HG03280 (cell line): ENCODE data around the gene SNRNP200.

Experiments used
- ATAC-seq: cut with Tn5 transposase; IDR thresholded peaks from one replicate; pipeline ENCODE4 v1.9.1; 2021; ENCODE audit warnings: mild to moderate bottlenecking, moderate library complexity; ENCODE audit not compliant: unreplicated experiment

Gene SNRNP200

DNA sequence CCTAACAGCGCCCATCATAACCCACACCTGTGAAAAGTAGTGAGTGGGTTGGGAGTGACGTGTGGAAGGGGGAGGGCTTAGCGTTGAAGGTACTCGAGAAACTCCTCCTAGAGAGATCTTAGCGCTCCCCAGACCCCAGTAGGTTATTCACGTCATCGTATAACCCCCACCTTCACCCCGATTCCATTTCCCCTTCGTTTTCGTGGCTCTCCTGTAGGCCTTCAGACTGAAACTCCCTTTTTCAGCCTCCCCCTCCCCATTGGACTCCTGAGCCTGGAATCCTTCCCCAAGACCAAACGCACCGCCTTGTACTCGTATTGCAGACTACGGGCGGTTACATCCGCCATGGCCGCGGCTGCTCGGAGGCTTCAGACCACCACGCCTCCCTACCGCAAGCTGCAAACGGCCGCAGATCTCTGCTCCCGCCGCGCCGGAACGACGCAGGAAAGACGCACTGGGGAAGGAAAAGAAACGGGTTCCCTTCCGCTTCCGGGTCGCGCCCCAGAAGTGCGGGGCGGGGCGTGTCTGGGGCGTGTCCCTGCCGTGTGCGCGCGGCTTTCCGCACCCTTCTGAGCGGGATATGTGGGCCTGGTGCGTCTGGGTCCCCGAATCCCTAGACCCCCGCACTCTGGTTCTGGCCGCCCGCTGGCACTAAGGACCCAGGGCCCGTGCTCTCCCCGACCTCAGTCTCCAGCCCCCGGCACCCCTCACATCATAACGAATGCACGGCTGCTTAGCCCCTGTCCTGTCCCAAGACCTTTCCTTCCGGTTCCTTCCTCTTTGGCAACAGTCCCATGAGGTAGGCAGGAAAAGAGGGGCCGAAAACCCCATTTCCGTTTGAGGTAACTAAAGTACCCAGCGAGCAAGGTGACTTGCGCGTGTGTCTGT lies at the start of gene SNRNP200:
SNRNP200 (minus strand) TSS at position 456 of the 888 bp plus-strand sequence; CDS start at position 347, 109 bp downstream.
- ATAC-seq = peak; percentile 93

DNA sequence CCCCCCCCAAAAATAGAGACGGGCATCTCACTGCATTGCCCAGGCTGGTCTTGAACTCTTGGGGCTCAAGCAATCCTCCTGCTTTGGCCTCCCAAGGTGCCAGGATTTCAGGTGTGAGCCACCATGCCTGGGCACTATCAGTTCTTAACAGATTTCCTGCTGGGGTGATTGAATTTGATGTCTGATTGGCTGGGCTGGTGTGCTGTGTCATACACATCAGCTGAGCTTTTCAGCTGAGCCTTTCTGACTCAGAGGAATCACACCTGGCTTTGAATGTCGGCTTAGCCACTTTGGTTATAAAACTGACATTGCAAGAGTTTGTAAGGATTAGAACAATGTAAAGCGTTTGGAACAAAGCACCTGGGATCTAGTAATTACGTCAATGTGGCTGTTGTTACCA lies 49.1 kb upstream of the SNRNP200 start:
- ATAC-seq = no peak

DNA sequence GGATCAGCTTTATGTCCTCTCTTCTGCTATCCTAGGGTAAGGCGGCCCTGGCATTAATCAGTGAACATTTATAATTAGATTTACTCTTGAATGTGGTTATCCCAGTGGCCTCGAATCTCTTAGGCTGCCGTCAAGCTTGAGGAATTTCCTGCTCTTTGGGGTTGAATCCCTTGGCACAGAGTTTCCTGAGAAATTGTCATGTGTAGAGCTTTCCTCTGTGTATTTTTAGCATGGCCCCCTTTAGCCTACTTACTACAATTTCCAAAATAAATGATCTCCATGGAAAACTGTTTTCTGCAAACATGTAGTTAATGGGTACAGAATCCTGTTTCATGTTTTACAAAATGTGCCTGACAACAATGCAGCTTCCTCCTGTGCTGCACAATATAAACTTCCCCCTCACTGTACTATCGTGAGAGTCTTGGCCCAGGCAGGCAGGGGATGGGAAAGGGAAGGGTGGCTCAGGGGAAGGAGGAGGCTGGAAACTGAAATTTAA lies 48.3 kb upstream of the SNRNP200 start:
- ATAC-seq = no peak

DNA sequence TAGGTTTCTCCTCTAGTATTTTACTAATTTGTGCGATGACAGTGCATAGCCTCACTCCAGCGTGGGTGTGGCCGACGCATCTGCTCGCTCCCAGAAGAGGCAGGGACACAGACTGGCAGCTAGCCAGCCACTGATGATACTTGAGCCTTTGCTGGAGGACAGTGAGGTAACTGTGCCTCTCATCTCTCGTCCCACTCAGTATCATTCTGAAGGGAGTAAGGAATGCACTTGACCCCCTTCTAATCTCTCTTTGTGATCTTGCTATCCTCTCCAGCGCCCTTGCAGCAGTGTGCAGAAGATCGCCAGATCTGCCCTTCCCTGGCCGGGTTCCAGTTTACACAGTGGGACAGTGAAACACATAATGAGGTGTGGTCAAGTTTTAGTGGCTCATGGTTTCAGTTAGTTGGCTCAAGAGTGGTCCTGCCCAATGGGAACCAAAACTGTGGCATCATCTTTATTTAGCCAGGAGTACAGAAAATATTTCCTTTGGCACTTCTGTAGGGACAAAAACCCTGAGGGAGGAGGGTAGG lies 47.8 kb upstream of the SNRNP200 start:
- no peak for ATAC-seq

DNA sequence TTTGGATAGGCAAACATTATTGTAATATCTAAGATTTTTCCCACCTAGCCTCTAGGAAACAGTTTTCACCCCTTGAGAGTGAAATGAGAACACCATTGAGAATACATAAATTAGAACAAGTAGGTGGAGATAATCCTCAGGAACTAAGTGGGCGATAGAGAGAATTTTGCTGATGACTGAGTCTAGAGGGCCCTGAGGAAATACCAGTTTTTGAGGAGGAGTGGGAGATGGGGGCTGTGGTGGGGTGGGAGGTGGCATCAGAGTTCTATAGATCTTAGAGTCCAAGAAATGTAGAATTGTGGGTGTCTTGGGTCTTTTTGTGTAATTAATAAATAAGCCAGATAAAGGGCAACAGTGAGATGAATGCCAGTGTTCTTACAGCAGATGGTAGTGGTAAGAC lies 42.0 kb upstream of the SNRNP200 start:
- ATAC-seq = no peak

DNA sequence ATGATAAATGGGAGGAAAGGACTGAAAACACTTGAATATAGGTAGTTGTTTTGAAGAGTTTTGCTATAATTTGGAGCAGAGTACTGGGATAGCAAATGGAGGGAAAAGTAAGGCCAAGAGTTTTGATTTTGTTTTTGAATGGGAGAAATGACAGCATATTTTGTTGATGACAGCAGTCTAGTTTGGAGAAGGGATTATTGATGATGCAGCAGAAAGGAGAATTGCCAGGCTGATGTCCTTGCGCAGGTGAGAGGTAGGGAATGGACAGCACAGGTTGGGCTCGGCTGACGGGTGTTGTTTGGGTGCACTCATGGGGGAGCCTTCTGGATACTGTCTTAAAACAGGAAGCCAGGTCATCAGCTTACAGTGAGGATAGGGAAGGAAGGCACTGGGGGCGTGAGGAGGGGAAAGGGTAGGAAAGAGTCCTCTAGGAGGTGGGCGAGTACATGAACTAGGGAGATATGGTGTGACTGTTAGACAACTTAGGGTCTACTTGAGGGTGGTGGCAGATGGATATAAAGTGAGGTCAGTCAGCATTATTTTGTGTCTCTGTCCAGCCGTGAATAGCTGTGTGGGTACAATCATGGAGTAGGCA lies 40.6 kb upstream of the SNRNP200 start:
- no peak for ATAC-seq

DNA sequence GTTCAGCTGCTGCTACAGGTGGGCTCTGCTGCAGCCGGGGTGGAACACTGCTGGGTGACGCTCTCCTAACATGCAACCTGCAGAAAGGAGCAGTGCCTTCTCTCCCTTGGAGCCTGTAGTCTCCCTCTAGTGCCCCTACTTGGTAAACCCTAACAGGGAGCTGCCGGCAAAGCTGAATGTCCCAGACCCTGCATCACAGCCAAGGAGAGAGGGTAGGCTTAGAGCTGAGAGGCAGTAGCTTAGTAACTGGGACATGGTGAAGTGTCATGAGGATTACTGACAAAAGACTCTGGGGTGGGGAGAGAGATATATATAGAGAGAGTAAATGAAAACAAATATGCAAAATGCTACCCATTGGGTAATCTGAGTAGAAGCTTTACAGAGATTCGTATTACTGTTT lies 40.1 kb upstream of the SNRNP200 start:
- ATAC-seq = no peak

DNA sequence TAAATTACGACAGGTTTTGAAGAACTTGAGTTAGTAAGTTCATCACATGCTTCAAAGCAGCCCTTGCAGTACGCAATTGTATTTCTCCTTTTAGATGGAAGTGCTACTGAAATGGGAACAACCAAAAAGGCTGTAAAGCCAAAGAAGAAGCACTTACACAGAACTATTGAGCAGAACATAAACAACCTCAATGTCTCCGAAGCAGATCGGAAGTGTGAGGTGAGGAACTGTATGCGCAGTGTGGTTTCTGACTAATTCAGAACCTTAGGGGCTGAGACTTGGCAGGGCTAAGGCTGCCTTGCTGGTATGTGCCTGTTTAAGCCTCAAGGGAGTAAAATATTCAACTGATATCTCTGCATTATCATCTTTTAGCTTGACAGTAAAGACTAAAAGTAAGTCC lies 38.7 kb upstream of the SNRNP200 start:
- ATAC-seq = peak; percentile 76

DNA sequence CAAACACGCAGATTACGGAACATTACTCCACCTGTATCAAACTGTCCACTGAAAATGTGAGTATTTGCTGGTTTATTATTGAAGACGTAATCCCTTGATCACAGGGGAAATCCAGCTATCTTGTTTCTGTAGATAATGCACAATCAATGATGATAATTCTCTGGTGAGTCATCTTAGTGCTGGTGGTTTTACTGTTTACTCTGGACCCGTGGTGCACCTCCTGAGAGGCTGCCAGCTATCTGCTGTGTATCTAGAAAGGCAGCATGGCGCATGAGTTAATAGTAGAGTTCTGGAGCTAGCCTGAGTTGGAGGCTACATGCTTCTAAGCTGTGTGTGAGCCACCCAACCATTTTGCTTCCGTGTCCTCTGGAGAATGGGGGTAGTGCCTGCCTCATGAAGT lies 36.7 kb upstream of the SNRNP200 start:
- ATAC-seq = no peak

DNA sequence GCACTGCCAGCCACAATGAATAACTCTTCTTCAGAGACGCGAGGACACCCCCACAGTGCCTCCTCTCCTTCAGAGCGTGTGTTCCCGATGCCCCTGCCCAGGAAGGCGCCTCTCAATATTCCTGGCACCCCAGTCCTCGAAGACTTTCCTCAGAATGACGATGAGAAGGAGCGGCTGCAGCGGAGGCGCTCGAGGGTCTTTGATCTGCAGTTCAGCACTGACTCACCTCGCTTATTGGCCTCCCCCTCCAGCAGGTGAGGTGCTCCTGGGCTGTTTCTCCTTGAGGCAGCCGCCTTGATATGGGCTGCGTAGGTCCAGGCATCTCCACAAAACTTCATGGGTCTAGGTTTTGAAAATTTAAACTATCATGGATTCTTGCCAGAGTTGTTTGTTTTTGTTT lies 36.3 kb upstream of the SNRNP200 start:
- ATAC-seq = no peak

DNA sequence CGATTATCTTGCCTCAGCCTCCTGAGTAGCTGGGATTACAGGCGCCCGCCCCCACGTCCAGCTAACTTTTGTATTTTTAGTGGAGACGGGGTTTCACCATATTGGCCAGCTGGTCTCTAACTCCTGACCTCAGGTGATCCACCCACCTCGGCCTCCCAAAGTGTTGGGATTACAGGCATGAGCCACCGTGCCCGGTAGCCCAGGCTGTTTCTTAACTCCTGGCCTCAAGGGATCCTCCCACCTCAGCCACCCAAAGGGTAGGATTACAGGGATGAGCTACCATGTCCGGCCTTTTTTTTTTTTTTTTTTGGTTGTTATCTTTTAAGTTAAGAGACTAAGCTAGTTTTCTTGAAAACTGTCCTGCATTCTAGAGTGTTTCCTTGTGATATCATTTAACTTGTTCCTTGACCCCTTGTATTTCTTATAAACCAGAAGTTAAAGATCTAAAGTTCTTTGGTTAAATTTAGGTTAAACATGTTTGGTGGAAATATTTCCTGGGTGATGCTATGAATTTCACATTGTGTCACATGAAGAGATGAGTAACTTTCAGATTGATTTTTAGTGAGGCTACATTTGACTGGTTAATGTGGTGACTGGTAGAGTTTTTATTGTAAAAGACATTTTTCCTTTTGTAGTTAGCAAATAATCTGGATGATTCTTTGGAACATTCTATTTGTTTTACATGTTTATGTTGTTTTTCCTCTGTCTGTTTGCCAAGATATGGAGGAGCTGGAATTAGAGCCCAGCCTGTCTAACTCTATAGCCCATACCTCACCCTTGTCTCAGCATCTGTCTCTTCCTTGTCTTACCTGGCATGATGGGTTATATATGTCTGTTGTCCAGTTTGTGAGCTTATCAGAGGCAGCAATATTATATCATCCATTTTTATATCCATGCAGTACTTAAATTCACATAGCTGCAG lies 35.4 kb upstream of the SNRNP200 start:
- ATAC-seq = no peak

DNA sequence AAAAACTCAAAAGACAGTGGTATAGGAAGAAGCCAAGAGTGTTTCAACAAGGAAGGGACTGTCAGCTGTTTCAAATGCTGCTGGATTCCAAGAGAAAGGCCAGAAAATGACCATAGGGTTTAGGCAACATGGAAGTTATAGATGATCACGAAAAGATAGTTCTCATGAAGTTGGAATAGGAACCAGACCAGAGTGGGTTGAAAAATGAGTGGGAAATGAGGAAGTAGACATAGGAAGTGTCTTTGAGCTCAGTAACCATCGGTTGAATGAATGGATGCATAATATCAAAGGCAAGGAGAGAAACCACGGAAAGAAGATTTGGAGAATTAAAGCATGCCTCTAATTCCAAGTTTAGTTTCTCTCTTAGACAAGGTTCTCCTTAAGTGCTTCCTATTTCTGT lies 31.5 kb upstream of the SNRNP200 start:
- ATAC-seq = no peak

DNA sequence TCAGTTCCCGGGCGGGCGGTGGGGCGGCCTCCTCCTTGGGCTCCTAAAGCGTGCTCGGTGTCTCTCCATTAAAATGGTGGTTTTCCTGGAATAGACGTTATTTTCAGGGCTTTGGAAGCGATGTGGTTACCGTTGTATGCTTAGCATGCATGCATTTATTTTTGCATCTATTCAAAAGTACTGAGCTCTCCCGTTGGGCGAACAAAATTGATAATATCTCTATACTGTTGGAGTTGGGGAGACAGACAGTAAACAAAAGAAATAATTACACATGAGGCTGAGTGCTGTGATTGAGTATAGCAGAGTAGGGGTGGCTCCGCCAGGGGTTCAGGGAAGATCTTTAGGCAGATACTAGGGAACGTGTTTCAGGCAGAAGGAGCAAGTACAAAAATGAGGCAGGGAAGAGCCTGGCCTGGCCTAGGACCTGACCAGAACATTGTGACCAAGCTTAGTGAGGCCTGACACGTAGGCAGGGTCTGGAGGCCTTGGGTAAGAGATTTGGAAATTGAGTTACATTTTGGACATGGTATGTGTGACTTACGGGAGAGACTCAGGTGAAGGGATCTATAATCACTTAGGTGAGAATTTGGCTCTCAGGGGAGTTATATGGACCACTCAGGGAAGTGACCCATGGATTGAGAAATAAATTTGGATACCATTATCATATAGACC lies 30.9 kb upstream of the SNRNP200 start:
- ATAC-seq = no peak

DNA sequence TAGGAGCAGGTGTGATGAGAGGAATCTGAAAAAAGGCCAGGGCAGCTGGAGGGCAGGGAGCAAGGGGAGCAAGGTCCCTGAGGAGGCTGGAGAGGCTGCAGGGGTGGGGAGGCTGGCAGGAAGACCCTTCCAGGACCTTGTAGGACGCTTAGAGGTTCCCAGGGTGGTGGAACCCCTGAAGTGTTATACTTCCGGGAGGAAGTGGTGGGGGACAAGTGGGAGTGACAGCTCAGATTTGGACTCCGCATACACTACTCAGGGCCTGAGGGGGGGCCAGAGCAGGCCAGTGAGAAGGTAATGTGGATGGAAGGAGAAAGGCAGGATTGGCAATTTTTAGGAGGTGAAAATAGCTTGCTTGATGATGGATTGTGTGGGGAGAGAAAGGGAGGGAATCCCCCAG lies 28.4 kb upstream of the SNRNP200 start:
- ATAC-seq = no peak

DNA sequence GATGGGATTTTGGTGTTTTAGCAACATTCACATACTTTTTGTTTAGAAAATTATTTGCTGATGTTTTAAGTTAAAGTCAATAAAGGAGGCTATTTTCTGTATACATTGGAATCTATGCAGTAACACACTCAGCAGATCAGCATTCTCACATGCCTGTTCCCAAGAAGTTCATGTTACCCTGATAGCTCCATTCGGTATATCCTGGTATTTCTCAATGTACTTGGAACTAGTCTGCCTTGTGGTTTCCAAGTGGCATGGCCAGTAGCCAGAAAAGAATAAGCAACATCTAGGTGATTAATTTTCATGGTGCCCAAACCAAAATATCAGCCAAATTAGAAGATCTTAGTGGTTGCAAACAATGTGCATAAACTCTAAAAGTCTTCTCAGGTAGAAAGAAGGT lies 25.1 kb upstream of the SNRNP200 start:
- ATAC-seq = no peak

DNA sequence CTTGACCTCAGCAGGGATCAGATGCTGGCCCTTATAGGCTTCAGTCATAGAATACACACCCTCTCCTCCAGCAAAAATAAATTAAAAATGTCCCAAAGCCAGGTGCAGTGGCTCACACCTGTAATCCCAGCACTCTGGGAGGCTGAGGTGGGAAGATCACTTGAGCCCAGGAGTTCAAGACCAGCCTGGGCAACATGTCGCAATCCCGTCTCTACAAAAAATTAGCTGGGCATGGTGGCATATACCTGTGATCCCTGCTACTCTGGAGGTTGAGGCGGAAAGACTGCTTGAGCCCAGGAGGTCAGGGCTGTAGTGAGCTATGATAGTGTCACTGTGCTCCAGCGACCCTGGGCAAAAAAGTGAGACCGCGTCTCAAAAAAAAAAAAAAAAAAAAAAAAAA lies 24.5 kb upstream of the SNRNP200 start:
- no peak for ATAC-seq

DNA sequence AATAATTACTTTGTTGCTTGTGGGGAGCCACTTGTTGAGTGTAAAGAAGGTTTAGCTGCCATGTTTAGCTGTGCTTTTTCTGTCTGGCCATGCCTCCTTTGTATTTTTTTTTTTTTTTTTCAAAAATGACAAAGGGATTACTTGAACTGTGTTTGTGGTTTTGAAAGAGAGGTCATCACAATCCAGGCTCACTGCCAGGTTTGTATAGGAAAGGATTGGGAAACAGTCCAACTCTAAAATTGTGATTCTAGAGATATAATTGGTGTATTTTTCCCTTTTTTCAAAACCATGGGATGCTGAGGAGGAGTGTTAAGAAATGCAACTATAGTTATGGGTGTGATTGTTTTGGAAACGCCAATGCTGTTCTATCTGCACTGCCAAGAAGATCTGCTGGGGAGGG lies 24.1 kb upstream of the SNRNP200 start:
- ATAC-seq = no peak

DNA sequence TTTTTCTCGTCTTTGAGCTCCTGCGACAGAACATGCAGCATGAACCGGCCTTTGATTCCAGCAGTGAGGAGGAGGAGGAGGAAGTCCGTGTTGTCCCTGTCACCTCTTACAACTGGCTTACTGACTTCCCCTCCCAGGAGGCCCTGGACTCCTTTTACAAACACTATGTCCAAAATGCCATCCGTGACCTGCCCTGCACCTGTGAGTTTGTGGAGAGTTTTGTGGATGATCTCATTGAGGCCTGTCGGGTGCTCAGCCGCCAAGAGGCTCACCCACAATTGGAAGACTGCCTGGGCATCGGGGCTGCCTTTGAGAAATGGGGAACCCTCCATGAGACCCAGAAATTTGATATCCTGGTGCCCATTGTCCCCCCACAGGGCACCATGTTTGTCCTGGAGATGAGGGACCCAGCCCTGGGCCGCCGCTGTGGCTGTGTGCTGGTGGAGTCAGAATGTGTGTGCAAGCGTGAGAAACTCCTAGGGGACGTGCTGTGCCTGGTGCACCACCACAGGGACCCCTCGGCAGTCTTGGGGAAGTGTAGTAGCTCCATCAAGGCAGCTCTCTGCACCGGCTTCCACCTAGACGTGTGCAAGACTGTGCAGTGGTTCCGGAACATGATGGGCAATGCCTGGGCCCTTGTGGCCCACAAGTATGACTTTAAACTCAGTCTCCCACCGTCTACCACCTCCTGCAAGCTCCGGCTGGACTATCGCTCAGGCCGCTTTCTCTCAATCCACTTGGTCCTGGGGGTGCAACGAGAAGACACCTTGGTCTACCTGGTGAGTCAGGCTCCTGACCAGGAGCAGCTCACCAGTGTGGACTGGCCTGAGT lies 21.9 kb upstream of the SNRNP200 start:
- ATAC-seq = no peak

DNA sequence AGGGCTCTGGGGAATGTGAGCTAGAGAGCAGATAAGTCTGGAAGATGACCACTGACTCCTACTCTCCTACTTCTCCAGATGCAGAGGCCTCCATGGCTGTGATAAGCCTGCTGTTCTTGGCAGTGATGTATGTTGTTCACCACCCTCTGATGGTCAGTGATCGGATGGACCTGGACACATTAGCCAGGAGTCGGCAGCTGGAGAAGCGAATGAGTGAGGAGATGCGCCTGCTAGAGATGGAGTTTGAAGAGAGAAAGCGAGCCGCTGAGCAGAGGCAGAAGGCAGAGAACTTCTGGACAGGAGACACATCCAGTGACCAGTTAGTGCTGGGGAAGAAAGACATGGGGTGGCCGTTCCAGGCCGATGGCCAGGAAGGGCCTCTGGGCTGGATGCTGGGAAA lies 21.2 kb upstream of the SNRNP200 start:
- no peak for ATAC-seq

DNA sequence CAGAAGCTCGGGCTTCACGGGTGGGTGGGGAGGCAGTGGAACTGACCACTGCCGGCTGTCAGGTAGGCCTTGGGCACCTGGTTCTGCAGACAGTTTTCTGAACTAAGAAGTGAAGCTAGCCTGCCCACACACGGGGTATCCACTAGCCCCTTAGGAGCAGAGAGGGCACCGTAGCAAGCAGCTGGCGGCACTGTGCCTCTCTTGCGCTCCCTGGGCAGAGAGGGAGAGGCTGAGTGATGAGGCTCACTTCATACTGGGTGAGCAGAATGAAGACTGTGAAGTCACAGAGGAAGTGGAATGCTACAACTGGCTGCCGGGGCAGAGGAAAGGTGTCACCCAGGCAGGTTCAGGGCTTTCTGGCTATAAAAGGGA lies 20.5 kb upstream of the SNRNP200 start:
- no peak for ATAC-seq
